HG03520 (cell line): ENCODE measurements around the gene FCSK.

Experiments
- ATAC-seq: cut with Tn5 transposase; IDR thresholded peaks from one replicate; pipeline ENCODE4 v1.9.1; 2021; ENCODE audit warnings: mild to moderate bottlenecking, moderate library complexity; ENCODE audit not compliant: unreplicated experiment

The FCSK gene

GRCh38 chr16:70453117-70453891 is 1.1 kb upstream of the FCSK start:
- ATAC-seq, result no peak

- ATAC-seq, result no peak
These were observed 538 bp upstream of the FCSK start for GRCh38 chr16:70453892-70454221.

DNA sequence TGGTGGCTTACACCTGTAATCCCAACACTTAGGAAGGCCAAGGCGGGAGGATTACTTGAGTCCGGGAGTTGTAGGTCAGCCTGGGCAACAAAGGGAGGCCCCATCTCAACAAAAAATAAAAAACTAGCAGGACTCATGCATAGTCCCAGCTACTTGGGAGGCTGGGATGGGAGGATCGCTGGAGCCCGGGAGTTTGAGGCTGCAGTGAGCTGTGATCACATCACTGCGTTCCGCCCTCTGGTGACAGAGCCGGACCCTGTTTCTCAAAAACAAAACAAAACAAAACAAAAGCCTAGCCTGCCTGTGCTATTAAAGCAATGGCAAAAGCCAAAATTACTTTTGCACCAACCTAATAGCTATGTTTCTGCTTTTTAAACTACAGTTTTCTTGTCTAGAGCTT is 1.5 kb downstream of the FCSK start:
- ATAC-seq, result no peak

DNA sequence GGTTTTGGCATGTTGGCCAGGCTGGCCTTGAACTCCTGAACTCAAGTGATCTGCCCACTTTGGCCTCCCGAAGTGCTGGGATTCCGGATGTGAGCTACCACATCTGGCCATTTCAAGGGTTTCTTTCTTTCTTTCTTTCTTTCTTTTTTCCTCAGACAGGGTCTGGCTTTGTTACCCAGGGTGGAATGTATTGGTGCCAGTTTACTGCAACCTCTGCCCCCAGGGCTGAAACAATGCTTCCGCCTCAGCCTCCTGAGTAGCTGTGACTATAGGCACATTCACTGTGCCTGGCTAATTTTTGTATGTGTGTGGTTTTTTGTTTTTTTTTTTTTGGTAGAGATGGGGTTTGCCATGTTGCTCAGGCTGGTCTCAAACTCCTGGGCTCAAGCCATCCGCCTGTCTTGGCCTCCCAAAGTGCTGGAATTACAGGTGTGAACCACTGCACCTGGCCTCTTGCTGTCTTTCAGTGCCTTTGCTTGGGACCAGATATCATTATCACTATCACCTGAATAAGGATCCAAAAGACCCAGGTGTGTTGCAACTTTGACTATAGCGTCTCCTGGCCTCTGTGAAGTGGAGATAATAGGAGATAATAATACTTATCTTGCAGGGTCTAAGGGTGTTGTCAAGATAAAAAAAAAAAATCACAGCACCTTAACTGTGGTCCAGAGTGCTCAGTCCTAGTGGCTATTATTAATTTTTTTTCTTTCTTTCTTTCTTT is 3.2 kb downstream of the FCSK start:
- ATAC-seq, result no peak

DNA sequence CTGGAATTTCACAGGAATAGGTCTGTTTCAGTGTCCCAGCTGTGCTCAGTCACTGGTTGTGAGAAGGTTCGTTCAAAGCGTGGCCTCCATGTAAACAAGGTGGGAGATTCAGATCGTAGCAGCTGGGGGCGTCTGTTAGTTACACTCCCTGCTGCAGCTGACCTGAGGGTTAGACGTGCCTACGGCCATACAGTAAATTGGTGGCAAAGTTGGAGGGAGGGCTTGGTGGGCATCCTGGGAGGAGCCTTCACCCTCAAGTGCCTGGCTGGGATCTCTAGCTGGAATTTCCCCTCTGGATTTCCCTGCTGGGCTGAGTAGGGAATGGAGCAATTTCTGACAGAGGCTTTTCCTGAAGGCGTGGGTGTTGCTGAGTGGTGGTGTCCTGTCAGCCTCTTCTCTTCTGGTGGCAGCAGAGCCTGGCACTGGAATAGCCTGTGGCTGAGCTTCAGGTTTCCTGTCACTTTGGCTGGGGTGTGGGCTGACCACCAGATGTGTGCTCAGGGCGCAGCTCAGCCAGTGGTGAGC is 6.4 kb downstream of the FCSK start:
- no peak for ATAC-seq

DNA sequence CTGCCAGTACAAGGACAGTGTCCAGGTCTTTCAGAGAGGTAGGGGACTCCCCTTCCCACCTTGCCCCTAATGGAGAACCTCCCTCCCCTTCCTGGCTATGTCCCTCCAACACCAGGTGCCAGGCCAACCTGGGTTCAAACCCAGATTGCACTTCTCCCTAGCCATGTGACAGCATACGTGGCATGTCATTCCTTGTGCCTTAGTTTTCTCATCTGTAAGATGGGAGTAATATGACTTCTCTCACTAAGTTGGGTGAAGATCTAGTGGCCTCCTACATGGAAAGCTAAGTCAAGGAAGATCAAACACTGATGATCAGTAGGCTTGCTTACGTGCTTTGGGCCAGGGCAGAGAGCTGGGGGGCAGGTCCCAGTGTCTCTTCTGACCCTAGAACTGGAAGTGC is 8.8 kb downstream of the FCSK start:
- no peak for ATAC-seq

DNA sequence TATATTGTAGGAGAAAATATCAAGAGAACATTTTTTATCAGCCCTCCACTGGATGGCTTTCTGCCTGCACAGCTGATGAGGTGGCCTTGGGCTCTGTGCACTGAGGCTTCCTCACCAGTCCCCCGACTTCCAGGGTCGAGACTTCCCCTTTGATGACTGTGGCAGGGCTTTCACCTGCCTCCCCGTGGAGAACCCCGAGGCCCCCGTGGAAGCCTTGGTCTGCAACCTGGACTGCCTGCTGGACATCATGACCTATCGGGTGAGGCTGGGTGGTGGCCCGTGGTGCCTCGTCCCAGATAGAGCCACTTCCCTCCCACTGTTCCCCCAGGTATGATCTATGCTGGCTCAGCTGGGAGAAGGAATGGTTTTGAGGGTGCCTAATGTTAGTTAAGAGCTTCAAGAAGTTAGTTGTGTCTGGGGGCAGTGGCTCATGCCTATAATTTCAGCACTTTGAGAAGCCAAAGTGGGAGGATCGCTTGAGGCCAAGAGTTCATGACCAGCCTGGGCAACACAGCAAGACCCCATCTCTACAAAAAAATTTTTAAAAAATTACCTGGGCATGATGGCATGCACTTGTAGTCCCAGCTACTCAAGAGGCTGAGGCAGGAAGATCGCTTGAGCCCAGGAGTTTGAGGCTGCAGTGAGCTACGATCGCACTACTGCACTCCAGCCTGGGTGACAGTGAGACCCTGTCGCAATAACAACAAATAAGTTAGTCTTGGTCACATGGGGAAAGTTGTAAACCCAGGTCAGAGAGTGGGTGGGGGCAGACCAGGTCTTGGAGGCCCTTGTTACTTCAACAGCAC is 11.8 kb downstream of the FCSK start:
- no peak for ATAC-seq

GRCh38 chr16:70466805-70467076 is 12.3 kb downstream of the FCSK start:
- ATAC-seq, result no peak

GRCh38 chr16:70467113-70467512 is 12.7 kb downstream of the FCSK start:
- ATAC-seq, result no peak

- ATAC-seq, result no peak
These were observed 13.2 kb downstream of the FCSK start for GRCh38 chr16:70467608-70468007.

DNA sequence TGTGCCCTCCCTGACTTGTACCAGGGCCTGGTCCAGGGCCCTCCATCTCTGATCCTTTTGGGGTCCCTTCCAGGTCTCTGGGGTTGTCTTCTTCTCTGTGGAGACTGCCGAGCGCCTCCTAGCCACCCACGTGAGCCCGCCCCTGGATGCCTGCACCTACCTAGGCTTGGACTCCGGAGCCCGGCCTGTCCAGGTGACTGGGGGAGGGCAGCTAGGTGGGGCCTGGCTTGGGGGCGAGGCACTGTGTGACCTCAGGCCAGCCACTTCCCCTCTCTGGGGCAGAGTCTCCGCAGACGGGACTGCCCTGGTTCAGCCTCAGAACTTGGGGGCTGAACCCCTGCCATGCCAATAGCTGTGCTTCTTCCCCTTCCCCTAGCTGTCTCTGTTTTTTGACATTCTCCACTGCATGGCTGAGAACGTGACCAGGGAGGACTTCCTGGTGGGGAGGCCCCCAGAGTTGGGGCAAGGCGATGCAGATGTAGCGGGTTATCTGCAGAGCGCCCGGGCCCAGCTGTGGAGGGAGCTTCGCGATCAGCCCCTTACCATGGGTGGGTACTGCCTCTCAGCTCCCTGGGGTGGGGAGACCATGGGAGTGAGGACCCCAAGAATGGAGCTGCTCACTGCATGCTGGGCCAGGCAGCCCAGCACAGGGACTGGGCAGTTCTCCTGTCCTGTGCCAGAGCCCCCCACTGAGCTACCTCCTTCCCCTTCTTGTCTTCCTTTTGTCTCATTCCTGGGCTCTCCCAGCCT is 14.6 kb downstream of the FCSK start:
- ATAC-seq, result no peak

GRCh38 chr16:70470141-70470926 is 15.9 kb downstream of the FCSK start:
- ATAC-seq, result no peak

DNA sequence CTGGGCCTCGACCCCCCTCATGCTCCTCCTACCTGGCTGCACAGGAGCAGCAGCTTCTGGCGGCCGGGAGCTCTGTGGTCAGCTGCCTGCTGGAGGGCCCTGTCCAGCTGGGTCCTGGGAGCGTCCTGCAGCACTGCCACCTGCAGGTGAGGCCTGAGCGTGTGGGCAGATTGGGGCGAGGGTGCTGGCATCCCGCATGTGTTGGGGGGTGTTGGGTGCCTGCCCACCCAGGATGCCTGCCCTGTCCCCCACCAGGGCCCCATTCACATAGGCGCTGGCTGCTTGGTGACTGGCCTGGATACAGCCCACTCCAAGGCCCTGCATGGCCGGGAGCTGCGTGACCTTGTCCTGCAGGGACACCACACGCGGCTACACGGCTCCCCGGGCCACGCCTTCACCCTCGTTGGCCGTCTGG is 16.5 kb downstream of the FCSK start:
- no peak for ATAC-seq

- ATAC-seq, result no peak
These were observed 18.5 kb downstream of the FCSK start for GRCh38 chr16:70472786-70473433.

DNA sequence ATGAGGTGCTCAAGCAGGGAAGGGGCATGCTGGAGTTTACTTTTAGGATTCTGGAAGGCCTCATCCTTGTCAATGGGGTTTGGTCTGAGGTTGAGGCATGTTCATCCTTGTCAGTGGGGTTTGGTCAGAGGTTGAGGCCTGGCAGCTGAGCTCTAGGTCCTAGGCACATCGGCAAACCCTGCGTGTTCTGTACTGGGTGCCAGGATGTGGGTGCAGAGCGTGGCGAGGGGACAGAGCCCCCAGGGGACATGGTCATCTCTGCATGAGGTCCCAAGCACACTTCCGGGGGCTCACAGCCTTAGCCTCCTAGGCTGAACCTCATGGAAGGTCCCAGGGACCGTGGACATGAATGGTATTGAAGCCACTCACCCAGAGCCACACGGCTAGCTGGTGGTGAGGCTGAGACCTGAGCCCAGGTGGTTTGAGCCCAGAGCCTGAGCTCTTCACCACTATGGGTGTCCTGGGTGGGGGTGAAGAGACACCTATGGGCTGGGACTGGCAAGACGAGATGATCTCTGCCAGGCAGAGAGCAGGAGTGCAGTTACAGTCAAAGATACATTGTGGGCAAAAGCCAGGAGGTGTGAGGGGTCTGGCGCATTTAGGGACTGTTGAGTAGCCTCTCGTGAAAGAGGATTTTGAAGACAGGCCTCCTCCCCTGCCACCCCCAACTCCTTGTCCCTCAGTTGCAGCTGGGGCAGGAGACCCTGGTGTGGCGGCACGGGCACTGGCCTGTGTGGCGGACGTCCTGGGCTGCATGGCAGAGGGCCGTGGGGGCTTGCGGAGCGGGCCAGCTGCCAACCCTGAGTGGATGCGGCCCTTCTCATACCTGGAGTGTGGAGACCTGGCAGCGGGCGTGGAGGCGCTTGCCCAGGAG is 19.3 kb downstream of the FCSK start:
- ATAC-seq, result no peak

GRCh38 chr16:70474320-70475053 is 20.1 kb downstream of the FCSK start:
- no peak for ATAC-seq

GRCh38 chr16:70475054-70475871 is 20.9 kb downstream of the FCSK start:
- no peak for ATAC-seq
